ENCODE measurements around the gene DNMBP.

The DNMBP gene

GRCh38 chr10:99849057-99849456 is 160.7 kb downstream of the DNMBP start:
- Histone ChIP-seq H2AFZ (ENCODE audit: low read length) (no peak overlapping the region), H3K9ac (ENCODE audit: low read length) (no peak overlapping the region), H3K9me3 (replicated peaks; ENCODE audit: insufficient read depth, low read length) (no peaks in the 10 kb centered on the region), H3K27ac (ENCODE audit: low read length) (no peak overlapping the region), H3K4me1 (ENCODE audit: low read length) (no peaks in the 10 kb centered on the region), H3K4me3 (ENCODE audit: low read length) (no peak overlapping the region), H3K4me2 (ENCODE audit: low read depth, low read length) (no peak overlapping the region), H3K27me3 (replicated peaks; ENCODE audit: insufficient read depth, low read length) (no peaks in the 10 kb centered on the region), H3K9me2 (replicated peaks; ENCODE audit: insufficient read depth, low read length) (no peaks in the 10 kb centered on the region), H3F3A (ENCODE audit: insufficient read depth, low read length) (no peaks in the 10 kb centered on the region), H3K79me2 (ENCODE audit: low read length) (no peaks in the 10 kb centered on the region), H3K36me3 (replicated peaks; ENCODE audit: insufficient read depth, low read length) (no peaks in the 10 kb centered on the region), H4K20me1 (ENCODE audit: insufficient read depth, low read length) (no peaks in the 10 kb centered on the region)
- TF ChIP-seq CTCF (IDR thresholded peaks at IDR 0.05; ENCODE audit: low read length) (no peak), EZH2 (optimal IDR thresholded peaks at IDR 0.05; ENCODE audit: low read depth, low read length) (no peak), EZH2phosphoT487 (IDR thresholded peaks at IDR 0.05; ENCODE audit: low read length) (no peak)
- no peak for DNase-seq

- Histone ChIP-seq H3K4me3 (ENCODE audit: low read length) (0 out of 2 replicates have a peak overlapping the region, but pooled peaks have one; percentile 14), H2AFZ (ENCODE audit: low read length) (0 out of 2 replicates have a peak overlapping the region, but pooled peaks have one; percentile 19)
- no peak for TF ChIP-seq EZH2 (optimal IDR thresholded peaks at IDR 0.05; ENCODE audit: low read depth, low read length)
- no peak for TF ChIP-seq EZH2phosphoT487 (IDR thresholded peaks at IDR 0.05; ENCODE audit: low read length)
- peak; percentile 94 for TF ChIP-seq CTCF (IDR thresholded peaks at IDR 0.05; ENCODE audit: low read length)
Observed at GRCh38 chr10:99845837-99846382, 163.8 kb downstream of the DNMBP start.

GRCh38 chr10:99844433-99844955 is 165.3 kb downstream of the DNMBP start:
- no peak for DNase-seq
- no peak overlapping the region for H3K4me2 ChIP-seq (ENCODE audit: low read depth, low read length)
- no peaks in the 10 kb centered on the region for H3F3A ChIP-seq (ENCODE audit: insufficient read depth, low read length)
- no peak overlapping the region for H2AFZ ChIP-seq (ENCODE audit: low read length)
- no peak overlapping the region for H3K4me3 ChIP-seq (ENCODE audit: low read length)
- H3K9ac ChIP-seq (ENCODE audit: low read length) = no peak overlapping the region
- TF ChIP-seq EZH2 (optimal IDR thresholded peaks at IDR 0.05; ENCODE audit: low read depth, low read length) (no peak), CTCF (IDR thresholded peaks at IDR 0.05; ENCODE audit: low read length) (no peak), EZH2phosphoT487 (IDR thresholded peaks at IDR 0.05; ENCODE audit: low read length) (no peak)
- H4K20me1 ChIP-seq (ENCODE audit: insufficient read depth, low read length) = no peaks in the 10 kb centered on the region
- no peaks in the 10 kb centered on the region for H3K9me3 ChIP-seq (replicated peaks; ENCODE audit: insufficient read depth, low read length)
- H3K27ac ChIP-seq (ENCODE audit: low read length) = no peak overlapping the region
- no peaks in the 10 kb centered on the region for H3K36me3 ChIP-seq (replicated peaks; ENCODE audit: insufficient read depth, low read length)
- H3K27me3 ChIP-seq (replicated peaks; ENCODE audit: insufficient read depth, low read length) = no peaks in the 10 kb centered on the region
- no peaks in the 10 kb centered on the region for H3K79me2 ChIP-seq (ENCODE audit: low read length)
- no peaks in the 10 kb centered on the region for H3K4me1 ChIP-seq (ENCODE audit: low read length)
- no peaks in the 10 kb centered on the region for H3K9me2 ChIP-seq (replicated peaks; ENCODE audit: insufficient read depth, low read length)

More at GRCh38 chr10:99845837-99846382, 163.8 kb downstream of the DNMBP start:
- Histone ChIP-seq H3K79me2 (ENCODE audit: low read length) (no peaks in the 10 kb centered on the region), H3K27ac (ENCODE audit: low read length) (no peak overlapping the region), H3K4me1 (ENCODE audit: low read length) (no peaks in the 10 kb centered on the region), H3K9me3 (replicated peaks; ENCODE audit: insufficient read depth, low read length) (no peaks in the 10 kb centered on the region), H3K9me2 (replicated peaks; ENCODE audit: insufficient read depth, low read length) (no peaks in the 10 kb centered on the region), H4K20me1 (ENCODE audit: insufficient read depth, low read length) (no peaks in the 10 kb centered on the region), H3F3A (ENCODE audit: insufficient read depth, low read length) (no peaks in the 10 kb centered on the region), H3K36me3 (replicated peaks; ENCODE audit: insufficient read depth, low read length) (no peaks in the 10 kb centered on the region), H3K9ac (ENCODE audit: low read length) (no peak overlapping the region), H3K27me3 (replicated peaks; ENCODE audit: insufficient read depth, low read length) (no peaks in the 10 kb centered on the region), H3K4me2 (ENCODE audit: low read depth, low read length) (peak overlapping the region; percentile 38)
- peak; percentile 78 for DNase-seq
